HepG2 (cell line): ENCODE measurements around the gene SYT1.

Source experiments
- CEBPB ChIP-seq: IDR thresholded peaks from 2 replicates; pipeline ENCODE4 v1.6.1; 2011; ENCODE audit warnings: low read depth, low read length, improper control_type of control experiment, borderline replicate concordance
- FOXP1 ChIP-seq, 2 experiments: fragments of 450-650 bp in 1 of 2; IDR thresholded peaks; 2 replicates each; pipeline ENCODE4 v1.6.1; 2017 to 2018; ENCODE audit warnings: antibody characterized with exemption in 1 of 2
- KAT7 ChIP-seq: IDR thresholded peaks from 2 replicates; pipeline ENCODE4 v1.6.1; 2018; ENCODE audit warnings: borderline replicate concordance, missing compliant biosample characterization
- NR2F2 ChIP-seq: IDR thresholded peaks from 2 replicates; pipeline ENCODE4 v1.6.1; 2012; ENCODE audit warnings: low read depth, inconsistent platforms, borderline replicate concordance
- RXRA ChIP-seq: sonication (generic); formaldehyde crosslinking; IDR thresholded peaks from 2 replicates; pipeline ENCODE4 v1.5.1; 2020; ENCODE audit warnings: missing genetic modification reagents
- SAP130 ChIP-seq: IDR thresholded peaks from 2 replicates; pipeline ENCODE4 v1.6.1; 2016; ENCODE audit warnings: low read depth
- ZNF510 ChIP-seq: sonication (generic); formaldehyde crosslinking; IDR thresholded peaks from 2 replicates; pipeline ENCODE4 v1.4.0; 2020; ENCODE audit warnings: low read depth, mild to moderate bottlenecking, missing genetic modification reagents
- ZNF549 ChIP-seq: sonication (generic); formaldehyde crosslinking; IDR thresholded peaks from 2 replicates; pipeline ENCODE4 v1.5.0; 2020; ENCODE audit warnings: missing genetic modification reagents
- TF ChIP-seq, protein P1 (sequence below): sonication (generic); formaldehyde crosslinking; IDR thresholded peaks from 2 replicates; pipeline ENCODE4 v1.5.0; 2020; ENCODE audit warnings: mild to moderate bottlenecking, missing genetic modification reagents, moderate library complexity

DNA sequence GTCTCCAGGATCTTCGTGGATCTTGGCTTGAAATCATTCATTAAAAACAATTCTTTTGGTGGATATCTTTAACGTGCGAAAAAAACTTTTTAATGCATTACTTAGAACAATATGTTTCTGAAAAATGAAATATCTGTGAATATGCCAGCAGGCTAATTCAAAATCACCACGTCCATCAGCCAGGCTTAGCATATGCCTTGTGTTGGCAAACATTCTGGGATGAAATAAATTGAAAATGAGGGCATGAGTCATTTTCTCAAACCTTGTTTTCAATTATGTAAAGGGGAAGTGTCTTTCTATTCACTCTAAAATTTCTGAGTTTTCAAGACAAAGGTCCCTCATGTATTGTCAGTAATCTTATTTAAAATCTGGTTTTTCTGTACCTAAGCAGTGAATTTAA is 432.3 kb downstream of the SYT1 start:
- TF ChIP-seq NR2F2 (no peak), SAP130 (CRISPR knock-in tag) (no peak), KAT7 (CRISPR knock-in tag) (no peak), FOXP1 (IDR thresholded peaks at IDR 0.05) (no peak), FOXP1 (CRISPR knock-in tag; IDR thresholded peaks at IDR 0.05) (no peak), ZNF510 (CRISPR knock-in tag) (no peak), RXRA (CRISPR knock-in tag) (no peak), ZNF549 (CRISPR knock-in tag) (no peak), CEBPB (no peak)
- TF ChIP-seq, protein P1, sequence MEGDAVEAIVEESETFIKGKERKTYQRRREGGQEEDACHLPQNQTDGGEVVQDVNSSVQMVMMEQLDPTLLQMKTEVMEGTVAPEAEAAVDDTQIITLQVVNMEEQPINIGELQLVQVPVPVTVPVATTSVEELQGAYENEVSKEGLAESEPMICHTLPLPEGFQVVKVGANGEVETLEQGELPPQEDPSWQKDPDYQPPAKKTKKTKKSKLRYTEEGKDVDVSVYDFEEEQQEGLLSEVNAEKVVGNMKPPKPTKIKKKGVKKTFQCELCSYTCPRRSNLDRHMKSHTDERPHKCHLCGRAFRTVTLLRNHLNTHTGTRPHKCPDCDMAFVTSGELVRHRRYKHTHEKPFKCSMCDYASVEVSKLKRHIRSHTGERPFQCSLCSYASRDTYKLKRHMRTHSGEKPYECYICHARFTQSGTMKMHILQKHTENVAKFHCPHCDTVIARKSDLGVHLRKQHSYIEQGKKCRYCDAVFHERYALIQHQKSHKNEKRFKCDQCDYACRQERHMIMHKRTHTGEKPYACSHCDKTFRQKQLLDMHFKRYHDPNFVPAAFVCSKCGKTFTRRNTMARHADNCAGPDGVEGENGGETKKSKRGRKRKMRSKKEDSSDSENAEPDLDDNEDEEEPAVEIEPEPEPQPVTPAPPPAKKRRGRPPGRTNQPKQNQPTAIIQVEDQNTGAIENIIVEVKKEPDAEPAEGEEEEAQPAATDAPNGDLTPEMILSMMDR (CRISPR knock-in tag), result no peak
